Aorta (tissue), 5 donors: Measurements from ENCODE around the gene CCDC12. TPM values are rescaled to one million over a fixed set of nuclear protein-coding genes. Genes with fewer than 3 reads are reported as not detected.

Experiments used
- ATAC-seq: fragments of 200-7000 bp; cut with Tn5 transposase; one replicate; pipeline ENCODE4 v1.9.1; 2022; ENCODE audit warnings: moderate library complexity; ENCODE audit not compliant: low FRiP score
- DNase-seq, 2 donors: peaks; one replicate each; pipeline ENCODE4 v3.0.0-alpha.2; 2020
- H3K27ac ChIP-seq, 2 donors: one replicate each; pipeline ENCODE4 v1.5.1; 2013; ENCODE audit warnings: low read length in 2 of 2, mild to moderate bottlenecking in 2 of 2, moderate library complexity in 2 of 2, control low read depth in 1 of 2, inconsistent platforms in 1 of 2, low read depth in 1 of 2
- H3K27me3 ChIP-seq, 2 donors: one replicate each; pipeline ENCODE4 v1.6.1; 2013; ENCODE audit warnings: control low read depth in 1 of 2, low read length in 1 of 2, mild to moderate bottlenecking in 1 of 2, moderate library complexity in 1 of 2; ENCODE audit not compliant: insufficient read depth in 2 of 2, control insufficient read depth in 1 of 2
- H3K36me3 ChIP-seq, 2 donors: one replicate each; pipeline ENCODE4 v1.6.1; 2013; ENCODE audit warnings: control low read depth in 1 of 2, low read length in 1 of 2, mild to moderate bottlenecking in 1 of 2; ENCODE audit not compliant: insufficient read depth in 2 of 2, control insufficient read depth in 1 of 2
- H3K4me1 ChIP-seq, 2 donors: one replicate each; pipeline ENCODE4 v1.6.1; 2013; ENCODE audit warnings: low read length in 2 of 2, control low read depth in 1 of 2, mild to moderate bottlenecking in 1 of 2, moderate library complexity in 1 of 2; ENCODE audit not compliant: insufficient read depth in 2 of 2, control insufficient read depth in 1 of 2
- H3K4me3 ChIP-seq, 2 donors: one replicate each; pipeline ENCODE4 v1.5.1; 2013; ENCODE audit warnings: low read length in 2 of 2, control low read depth in 1 of 2, mild to moderate bottlenecking in 1 of 2
- H3K9me3 ChIP-seq: one replicate; pipeline ENCODE4 v1.6.1; 2013; ENCODE audit warnings: mild to moderate bottlenecking, low read length; ENCODE audit not compliant: control insufficient read depth
- WGBS, 2 donors: extraction: QIAGEN DNeasy Blood & Tissue Kit; methylation state at CpG; one replicate each; pipeline ENCODE4 v1.1.7; 2013; 5-methylcytosine and 5-hydroxymethylcytosine counted together
- intact Hi-C, 2 donors: fragments of 100-400 bp; cut with DNase I; formaldehyde crosslinking; loops; one replicate each; pipeline versions ENCODE4 v1.14.2 to v1.15.0; 2022
- polyA plus RNA-seq, 2 donors: library from polyadenylated mRNA; stranded (reverse); fragments of 200-250 nt; gene quantifications; one replicate each; pipeline ENCODE4 v1.2.3, GENCODE V29; 2013
- total RNA-seq, 2 donors: library from RNA; stranded (reverse); fragmentation: NEBNext Ultra II Directional; extraction: Animal tissue kit (Norgen Biotek cat#: 25700); gene quantifications; one replicate each; pipeline ENCODE4 v1.2.1, GENCODE V29; 2021
- donor health status: healthy with polysubstance abuse.
- donor health status: Bipolar disorder and iron deficiency.
- donor health status: DM: no; HTN: no; CAD: no.
- donor health status: DM: no; HTN: no; CAD: no.
- donor health status: DM: yes; HTN: yes; CAD: no.

The CCDC12 gene
- total and polyA plus RNA-seq, 4 donors, result 30.5 to 46.5 (median 39.7) TPM

- H3K4me1 ChIP-seq, result peaks cover 0 to 1% of the 10 kb centered on the region in 2 donors
- DNase-seq, result no peak
- no peaks in the 10 kb centered on the region for H3K36me3 ChIP-seq
- WGBS, 2 donors, result 81 to 84% methylated on average over 9 of the region's 9 CpGs
- H3K4me3 ChIP-seq, result no peak overlapping the region
- H3K27ac ChIP-seq, result no peak overlapping the region
- H3K9me3 ChIP-seq, result no peaks in the 10 kb centered on the region
- no peaks in the 10 kb centered on the region for H3K27me3 ChIP-seq
- intact Hi-C loops, result no loop called here
- ATAC-seq, result no peak
These were observed 17.9 kb downstream of the CCDC12 start for GRCh38 chr3:46958467-46959160.

DNA sequence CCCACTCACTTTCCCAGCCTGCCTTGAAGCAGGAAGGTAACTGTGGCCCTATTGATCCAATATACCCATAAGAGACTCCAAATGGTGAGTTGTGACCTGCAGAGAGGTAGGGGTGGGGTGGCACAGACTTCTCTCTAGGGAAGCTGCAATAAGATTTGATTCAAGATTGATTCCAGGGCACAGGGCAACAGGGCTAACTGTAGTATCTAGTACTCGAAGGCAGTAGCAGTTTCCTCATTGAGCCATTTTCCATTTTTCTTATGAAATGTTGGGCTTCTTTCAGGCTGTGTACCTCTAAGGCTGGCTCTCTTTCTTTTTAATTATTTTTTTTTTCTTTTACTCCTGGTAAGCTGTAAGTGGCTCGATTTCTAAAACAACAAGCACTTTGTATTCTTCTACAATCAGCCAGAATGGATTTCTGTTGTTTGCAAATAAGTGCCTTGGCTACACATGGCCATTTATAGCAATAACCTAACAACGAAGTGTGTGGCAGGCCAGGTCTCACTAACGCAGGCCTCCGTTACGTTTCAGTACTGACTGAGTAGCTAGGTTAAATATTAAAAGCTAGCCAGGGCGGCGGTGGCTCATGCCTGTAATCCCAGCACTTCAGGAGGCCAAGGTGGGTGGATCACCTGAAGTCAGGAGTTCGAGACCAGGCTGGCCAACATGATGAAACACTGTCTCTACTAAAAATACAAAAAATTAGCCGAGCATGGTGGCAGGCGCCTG, 19.3 kb downstream of the CCDC12 start:
- ATAC-seq (no peak), DNase-seq (no peak)
- Histone ChIP-seq H3K27ac (no peak overlapping the region), H3K4me3 (no peak overlapping the region), H3K36me3 (peaks cover 0 to 2% of the 10 kb centered on the region in 2 donors), H3K27me3 (no peaks in the 10 kb centered on the region), H3K9me3 (no peaks in the 10 kb centered on the region), H3K4me1 (peaks cover 1 to 3% of the 10 kb centered on the region in 2 donors)
- intact Hi-C loops, result no loop called here
- WGBS, 2 donors, result 54 to 58% methylated on average over 11 of the region's 11 CpGs

DNA sequence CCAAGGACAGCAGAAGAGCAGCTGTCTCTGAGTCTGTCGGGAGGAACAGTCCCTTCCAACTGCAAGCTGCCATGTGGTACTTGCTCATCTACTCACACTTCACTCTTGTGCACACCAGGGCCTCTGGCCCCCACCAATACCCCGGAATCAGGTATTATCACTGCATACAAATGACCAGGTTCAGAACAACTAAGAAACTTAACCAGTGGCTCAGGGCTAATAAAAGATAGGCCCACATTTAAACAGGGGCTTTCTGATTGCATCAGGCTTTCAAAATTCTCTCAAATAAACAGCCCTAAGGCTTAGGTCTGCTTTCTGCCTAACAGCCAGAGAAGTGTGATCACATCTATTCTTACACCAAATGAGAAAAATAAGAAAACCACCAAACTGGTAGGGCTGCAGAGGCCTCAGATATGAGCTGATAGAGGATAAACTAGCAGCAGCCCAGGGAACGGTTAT, 20.7 kb downstream of the CCDC12 start:
- H3K36me3 ChIP-seq, result peaks cover 0 to 2% of the 10 kb centered on the region in 2 donors
- no peak for DNase-seq
- H3K9me3 ChIP-seq, result no peaks in the 10 kb centered on the region
- H3K27ac ChIP-seq, result no peak overlapping the region
- H3K27me3 ChIP-seq, result no peaks in the 10 kb centered on the region
- no peak for ATAC-seq
- intact Hi-C loops, result no loop called here
- no peak overlapping the region for H3K4me3 ChIP-seq
- 70 to 81% methylated on average over 3 of the region's 3 CpGs for WGBS, 2 donors
- H3K4me1 ChIP-seq, result peaks cover 1 to 3% of the 10 kb centered on the region in 2 donors

GRCh38 chr3:46955157-46955556, 21.4 kb downstream of the CCDC12 start:
- Histone ChIP-seq H3K36me3 (peaks cover 0 to 2% of the 10 kb centered on the region in 2 donors), H3K27me3 (no peaks in the 10 kb centered on the region), H3K4me3 (no peak overlapping the region), H3K9me3 (no peaks in the 10 kb centered on the region), H3K4me1 (peaks cover 1 to 3% of the 10 kb centered on the region in 2 donors), H3K27ac (no peak overlapping the region)
- ATAC-seq (no peak), DNase-seq (no peak)
- intact Hi-C loops, result no loop called here
- 81 to 84% methylated on average over 5 of the region's 5 CpGs for WGBS, 2 donors

DNA sequence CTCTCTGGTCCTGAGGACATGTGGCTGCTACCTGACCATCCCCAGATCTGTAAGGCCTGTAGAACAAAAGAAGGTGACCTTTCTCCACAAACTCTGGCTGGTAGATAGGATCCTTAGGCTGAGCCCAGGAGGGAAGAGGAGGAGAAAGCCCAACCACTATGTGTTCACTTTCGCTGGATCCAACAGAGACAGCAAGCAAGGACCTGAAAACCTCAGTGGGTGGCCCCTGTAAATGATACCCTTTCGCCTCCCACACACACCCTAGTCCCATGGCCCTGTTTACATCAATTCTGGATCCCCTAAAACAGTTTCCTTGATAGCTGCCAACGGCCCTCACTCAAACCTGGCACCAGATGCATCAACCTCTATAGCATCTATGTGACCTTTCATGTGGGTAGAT, 22.4 kb downstream of the CCDC12 start:
- WGBS, 2 donors, result 82 to 89% methylated on average over 3 of the region's 3 CpGs
- H3K36me3 ChIP-seq, result peaks cover 0 to 2% of the 10 kb centered on the region in 2 donors
- no peak for ATAC-seq
- intact Hi-C loops, result no loop called here
- no peak overlapping the region for H3K4me3 ChIP-seq
- no peaks in the 10 kb centered on the region for H3K9me3 ChIP-seq
- no peaks in the 10 kb centered on the region for H3K27me3 ChIP-seq
- no peak for DNase-seq
- H3K27ac ChIP-seq, result no peak overlapping the region
- H3K4me1 ChIP-seq, result peaks cover 0 to 3% of the 10 kb centered on the region in 2 donors

DNA sequence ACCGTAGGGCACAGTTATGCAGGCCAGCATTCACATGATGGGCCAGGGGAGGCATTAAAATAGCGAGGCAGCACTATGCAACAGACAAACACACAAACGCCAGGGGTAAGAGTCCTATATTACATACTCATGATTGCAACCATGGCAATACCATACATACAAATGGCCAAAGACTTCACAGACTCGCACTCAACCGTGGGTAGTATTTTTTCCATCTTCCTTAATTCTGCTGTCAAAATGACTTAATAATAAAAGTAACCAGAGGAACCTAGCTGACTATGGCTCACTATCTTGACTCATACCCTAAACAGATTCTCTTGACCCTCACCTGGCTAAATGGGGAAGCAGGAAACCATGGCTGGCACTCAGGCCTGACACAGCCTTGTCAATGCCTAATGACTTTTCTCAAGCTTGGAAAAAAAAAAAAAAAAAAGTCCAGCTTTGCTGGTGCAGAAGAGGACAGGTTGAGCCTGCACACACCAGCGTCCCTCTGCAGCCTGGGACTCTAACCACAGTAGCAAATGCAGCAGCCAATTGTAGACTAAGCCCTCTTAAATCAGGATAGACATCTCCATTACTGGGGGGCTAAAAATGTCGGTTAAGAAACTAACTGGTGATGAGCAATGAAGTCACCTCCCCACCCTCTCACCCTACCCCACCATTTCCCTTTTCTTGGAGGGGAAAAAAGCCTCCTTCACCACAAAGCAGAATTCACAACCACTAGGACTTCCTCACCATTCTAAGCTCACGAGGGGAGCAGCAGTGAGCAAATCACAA, 23.1 kb downstream of the CCDC12 start:
- 69 to 70% methylated on average over 8 of the region's 8 CpGs for WGBS, 2 donors
- no peak for DNase-seq
- H3K4me3 ChIP-seq, result no peak overlapping the region
- no peak for ATAC-seq
- no peaks in the 10 kb centered on the region for H3K9me3 ChIP-seq
- H3K27me3 ChIP-seq, result no peaks in the 10 kb centered on the region
- intact Hi-C loops, result no loop called here
- H3K4me1 ChIP-seq, result peaks cover 0 to 8% of the 10 kb centered on the region in 2 donors
- H3K36me3 ChIP-seq, result peaks cover 0 to 2% of the 10 kb centered on the region in 2 donors
- no peak overlapping the region for H3K27ac ChIP-seq

- Histone ChIP-seq H3K4me1 (peaks cover 4 to 11% of the 10 kb centered on the region in 2 donors), H3K4me3 (no peak overlapping the region), H3K27me3 (no peaks in the 10 kb centered on the region), H3K36me3 (peaks cover 0 to 2% of the 10 kb centered on the region in 2 donors), H3K9me3 (no peaks in the 10 kb centered on the region), H3K27ac (no peak overlapping the region)
- no peak for DNase-seq
- ATAC-seq, result no peak
- intact Hi-C loops, result no loop called here
- 82 to 93% methylated on average over 2 of the region's 2 CpGs for WGBS, 2 donors
These were observed 23.7 kb downstream of the CCDC12 start for GRCh38 chr3:46952813-46953212.

GRCh38 chr3:46950650-46951241, 25.8 kb downstream of the CCDC12 start:
- Histone ChIP-seq H3K27ac (no peak overlapping the region), H3K36me3 (peaks cover 0 to 2% of the 10 kb centered on the region in 2 donors), H3K9me3 (no peaks in the 10 kb centered on the region), H3K4me1 (peaks cover 8 to 14% of the 10 kb centered on the region in 2 donors), H3K27me3 (no peaks in the 10 kb centered on the region), H3K4me3 (no peak overlapping the region)
- ATAC-seq (no peak), DNase-seq (no peak)
- 68 to 69% methylated on average over 7 of the region's 7 CpGs for WGBS, 2 donors
- intact Hi-C loops, result no loop called here
